ENCODE measurements around the gene DLEC1. TPM values are rescaled to one million over a fixed set of nuclear protein-coding genes. Genes with fewer than 3 reads are reported as not detected.
"Not testable (repeated sequence)": the region's sequence is repeated elsewhere in the genome, so short reads cannot be mapped to it uniquely, and the experiment has no call there.

Gene DLEC1
- total RNA-seq, 1 experiment from 2014 or later, result not detected

- no peak overlapping the region for H3K4me3 ChIP-seq
- no peaks in the 10 kb centered on the region for H3K27me3 ChIP-seq
- H3K9me3 ChIP-seq (replicated peaks), result no peaks in the 10 kb centered on the region
- DNase-seq, result no peak
- no peaks in the 10 kb centered on the region for H3K4me1 ChIP-seq
- no peak overlapping the region for H3K27ac ChIP-seq
- H3K36me3 ChIP-seq, result no peaks in the 10 kb centered on the region
Measured at GRCh38 chr3:38062809-38063208, 23.8 kb downstream of the DLEC1 start.

GRCh38 chr3:38064453-38064852 lies 25.4 kb downstream of the DLEC1 start:
- not testable (repeated sequence) for DNase-seq; H3K4me3 ChIP-seq; H3K36me3 ChIP-seq; H3K9me3 ChIP-seq (replicated peaks); H3K27me3 ChIP-seq; H3K27ac ChIP-seq; H3K4me1 ChIP-seq

- no peaks in the 10 kb centered on the region for H3K9me3 ChIP-seq (replicated peaks)
- no peak overlapping the region for H3K27ac ChIP-seq
- no peaks in the 10 kb centered on the region for H3K27me3 ChIP-seq
- no peak for DNase-seq
- H3K4me3 ChIP-seq, result no peak overlapping the region
- H3K4me1 ChIP-seq, result no peaks in the 10 kb centered on the region
- no peaks in the 10 kb centered on the region for H3K36me3 ChIP-seq
Measured at GRCh38 chr3:38067508-38068233, 28.7 kb downstream of the DLEC1 start.

- no peak for DNase-seq
- Histone ChIP-seq H3K9me3 (replicated peaks) (no peaks in the 10 kb centered on the region), H3K27ac (no peak overlapping the region), H3K4me1 (no peaks in the 10 kb centered on the region), H3K4me3 (no peak overlapping the region), H3K36me3 (no peaks in the 10 kb centered on the region), H3K27me3 (no peaks in the 10 kb centered on the region)
Measured at GRCh38 chr3:38070013-38070412, 31.0 kb downstream of the DLEC1 start.

GRCh38 chr3:38077073-38077472 lies 38.1 kb downstream of the DLEC1 start:
- H3K9me3 ChIP-seq (replicated peaks); H3K36me3 ChIP-seq; H3K27me3 ChIP-seq; H3K4me3 ChIP-seq; H3K4me1 ChIP-seq; H3K27ac ChIP-seq; DNase-seq: not testable (repeated sequence)

GRCh38 chr3:38082296-38082695 lies 43.3 kb downstream of the DLEC1 start:
- H3K4me3 ChIP-seq; H3K4me1 ChIP-seq; H3K36me3 ChIP-seq; H3K27me3 ChIP-seq; H3K27ac ChIP-seq; DNase-seq; H3K9me3 ChIP-seq (replicated peaks): not testable (repeated sequence)

- H3K4me3 ChIP-seq; H3K27me3 ChIP-seq; H3K4me1 ChIP-seq; H3K27ac ChIP-seq; DNase-seq; H3K36me3 ChIP-seq; H3K9me3 ChIP-seq (replicated peaks): not testable (repeated sequence)
Measured at GRCh38 chr3:38083254-38083653, 44.2 kb downstream of the DLEC1 start.

- no peaks in the 10 kb centered on the region for H3K9me3 ChIP-seq (replicated peaks)
- no peaks in the 10 kb centered on the region for H3K36me3 ChIP-seq
- no peak for DNase-seq
- no peak overlapping the region for H3K27ac ChIP-seq
- no peaks in the 10 kb centered on the region for H3K4me1 ChIP-seq
- H3K27me3 ChIP-seq, result no peaks in the 10 kb centered on the region
- no peak overlapping the region for H3K4me3 ChIP-seq
Measured at GRCh38 chr3:38083871-38084333, 44.9 kb downstream of the DLEC1 start.

GRCh38 chr3:38084334-38085310 lies 45.6 kb downstream of the DLEC1 start:
- Histone ChIP-seq H3K4me1 (no peaks in the 10 kb centered on the region), H3K27ac (no peak overlapping the region), H3K4me3 (no peak overlapping the region), H3K36me3 (no peaks in the 10 kb centered on the region), H3K9me3 (replicated peaks) (no peaks in the 10 kb centered on the region), H3K27me3 (no peaks in the 10 kb centered on the region)
- peak; percentile 8 to 34 for DNase-seq

GRCh38 chr3:38085311-38085942 lies 46.4 kb downstream of the DLEC1 start:
- Histone ChIP-seq H3K4me1 (no peaks in the 10 kb centered on the region), H3K27ac (no peak overlapping the region), H3K36me3 (no peaks in the 10 kb centered on the region), H3K27me3 (no peaks in the 10 kb centered on the region), H3K4me3 (no peak overlapping the region), H3K9me3 (replicated peaks) (no peaks in the 10 kb centered on the region)
- DNase-seq, result no peak

GRCh38 chr3:38085943-38086324 lies 46.9 kb downstream of the DLEC1 start:
- Histone ChIP-seq H3K27ac (no peak overlapping the region), H3K9me3 (replicated peaks) (no peaks in the 10 kb centered on the region), H3K27me3 (no peaks in the 10 kb centered on the region), H3K4me3 (no peak overlapping the region), H3K36me3 (no peaks in the 10 kb centered on the region), H3K4me1 (no peaks in the 10 kb centered on the region)
- DNase-seq, result no peak

GRCh38 chr3:38086496-38086895 lies 47.5 kb downstream of the DLEC1 start:
- Histone ChIP-seq H3K4me3 (no peak overlapping the region), H3K4me1 (no peaks in the 10 kb centered on the region), H3K36me3 (no peaks in the 10 kb centered on the region), H3K27me3 (no peaks in the 10 kb centered on the region), H3K27ac (no peak overlapping the region), H3K9me3 (replicated peaks) (no peaks in the 10 kb centered on the region)
- DNase-seq, result no peak

- H3K27me3 ChIP-seq; H3K4me3 ChIP-seq; DNase-seq; H3K4me1 ChIP-seq; H3K27ac ChIP-seq; H3K36me3 ChIP-seq; H3K9me3 ChIP-seq (replicated peaks): not testable (repeated sequence)
Measured at GRCh38 chr3:38087278-38087677, 48.3 kb downstream of the DLEC1 start.

- DNase-seq, result no peak
- Histone ChIP-seq H3K4me3 (no peak overlapping the region), H3K4me1 (no peaks in the 10 kb centered on the region), H3K27me3 (no peaks in the 10 kb centered on the region), H3K9me3 (replicated peaks) (no peaks in the 10 kb centered on the region), H3K36me3 (no peaks in the 10 kb centered on the region), H3K27ac (no peak overlapping the region)
Measured at GRCh38 chr3:38088126-38089078, 49.4 kb downstream of the DLEC1 start.
